Suprapubic skin (tissue), 4 donors: Measurements from ENCODE around the gene ZNF394. TPM values are rescaled to one million over a fixed set of nuclear protein-coding genes. Genes with fewer than 3 reads are reported as not detected.
"Not testable (repeated sequence)": the region's sequence is repeated elsewhere in the genome, so short reads cannot be mapped to it uniquely, and the experiment has no call there.

Source experiments
- DNase-seq, 2 donors: peaks; one replicate each; pipeline ENCODE4 v3.0.0-alpha.2; 2019; ENCODE audit warnings: low spot score in 2 of 2
- H3K27ac ChIP-seq: fragments of 200-600 bp; sonication (generic); one replicate; pipeline ENCODE4 v1.5.1; 2019
- H3K27me3 ChIP-seq: fragments of 200-600 bp; sonication (generic); one replicate; pipeline ENCODE4 v1.5.1; 2019
- H3K36me3 ChIP-seq: fragments of 200-600 bp; sonication (generic); one replicate; pipeline ENCODE4 v1.5.1; 2019
- H3K4me1 ChIP-seq: fragments of 200-600 bp; sonication (generic); one replicate; pipeline ENCODE4 v1.5.1; 2019
- H3K4me3 ChIP-seq: fragments of 200-600 bp; sonication (generic); one replicate; pipeline ENCODE4 v1.5.1; 2019; ENCODE audit warnings: mild to moderate bottlenecking
- H3K9me3 ChIP-seq: fragments of 200-600 bp; sonication (generic); one replicate; pipeline ENCODE4 v1.5.1; 2019
- CTCF ChIP-seq, 2 donors: fragments of 200-600 bp in 1 of 2; fragments of 450-650 bp in 1 of 2; sonication (generic) in 1 of 2; IDR thresholded peaks; one replicate each; pipeline ENCODE4 v1.5.1; 2016 to 2019; ENCODE audit warnings: antibody characterized with exemption in 2 of 2, mild to moderate bottlenecking in 1 of 2, moderate library complexity in 1 of 2
- EP300 ChIP-seq: sonication (generic); formaldehyde crosslinking; IDR thresholded peaks from one replicate; pipeline ENCODE4 v1.6.1; 2017; ENCODE audit warnings: antibody characterized with exemption
- POLR2A ChIP-seq, 2 donors: fragments of 450-650 bp; IDR thresholded peaks; one replicate each; pipeline ENCODE4 v1.6.1; 2017; ENCODE audit warnings: antibody characterized with exemption in 2 of 2, mild to moderate bottlenecking in 2 of 2, moderate library complexity in 2 of 2
- POLR2AphosphoS5 ChIP-seq, 3 donors: sonication (generic); formaldehyde crosslinking; IDR thresholded peaks; one replicate each; pipeline ENCODE4 v1.6.1; 2017; ENCODE audit warnings: antibody characterized with exemption in 3 of 3
- WGBS: methylation state at CpG from one replicate; pipeline ENCODE4 v1.1.5; 2018; 5-methylcytosine and 5-hydroxymethylcytosine counted together
- total RNA-seq, 4 donors: library from RNA; depleted of rRNA; stranded (reverse); fragments of >200 nt; gene quantifications; one replicate each; pipeline ENCODE4 v1.1.0, GENCODE V29; 2016

The ZNF394 gene
- total RNA-seq, result 10 to 100 TPM; 39.4 to 63.2 (median 53.9) TPM

GRCh38 chr7:99499721-99500636 lies at the start of gene ZNF394:
Gene ZNF394, minus strand, starts transcription at chr7:99500281. Its CDS starts 188 bp downstream, at chr7:99500093.
- no peaks in the 10 kb centered on the region for H3K27me3 ChIP-seq
- DNase-seq, result peak; percentile 95 to 96
- H3K4me3 ChIP-seq, result peak within 1 kb of the TSS; percentile 94
- under 1% methylated on average over 45 of the region's 68 CpGs for WGBS
- H3K4me1 ChIP-seq, result peaks cover 26% of the 10 kb centered on the region
- TF ChIP-seq EP300 (no peak), POLR2A (IDR thresholded peaks at IDR 0.05) (peak; percentile 74 to 76), CTCF (IDR thresholded peaks at IDR 0.05) (no peak), POLR2AphosphoS5 (IDR thresholded peaks at IDR 0.05) (peak; percentile 43 to 77 (median 76))
- peak within 1 kb of the TSS; percentile 98 for H3K27ac ChIP-seq
- H3K36me3 ChIP-seq, result peaks cover 19% of the 10 kb centered on the region
- peaks cover 2% of the 10 kb centered on the region for H3K9me3 ChIP-seq

GRCh38 chr7:99549545-99549944 lies 49.5 kb upstream of the ZNF394 start:
- not testable (repeated sequence) for H3K27ac ChIP-seq
- 100% methylated on average over 2 of the region's 2 CpGs for WGBS
- peaks cover 14% of the 10 kb centered on the region for H3K36me3 ChIP-seq

GRCh38 chr7:99545308-99545707 lies 45.2 kb upstream of the ZNF394 start:
- WGBS, result 95% methylated on average over 5 of the region's 5 CpGs
- H3K27me3 ChIP-seq, H3K4me1 ChIP-seq, H3K27ac ChIP-seq, H3K9me3 ChIP-seq, H3K4me3 ChIP-seq: not testable (repeated sequence)
- peaks cover 11% of the 10 kb centered on the region for H3K36me3 ChIP-seq
- peak in 1 of 2 donors; percentile 43 for DNase-seq

More at GRCh38 chr7:99549545-99549944, 49.5 kb upstream of the ZNF394 start:
- DNase-seq, H3K9me3 ChIP-seq, H3K27me3 ChIP-seq, H3K4me3 ChIP-seq: not testable (repeated sequence)
- H3K4me1 ChIP-seq, result peaks cover 18% of the 10 kb centered on the region

DNA sequence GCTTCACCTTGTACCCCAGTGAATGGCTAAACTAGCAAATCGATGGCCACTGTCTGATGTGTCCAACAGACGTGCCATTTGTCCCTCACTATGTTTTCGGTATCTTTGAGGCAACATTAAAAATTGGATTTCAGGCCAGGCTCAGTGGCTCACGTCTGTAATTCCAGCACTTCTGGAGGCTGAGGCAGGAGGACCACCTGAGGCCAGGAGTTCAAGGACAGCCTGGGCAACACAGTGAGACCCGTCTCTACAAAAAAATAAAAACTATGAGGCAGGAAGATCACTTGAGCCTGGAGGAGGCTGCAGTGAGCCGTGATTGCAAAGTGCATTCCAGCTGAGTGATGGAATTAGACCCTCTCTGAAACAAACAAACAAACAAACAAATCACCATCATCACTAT lies 43.8 kb upstream of the ZNF394 start:
- DNase-seq, result peak in 1 of 2 donors; percentile 7
- WGBS, result 95% methylated on average over 6 of the region's 6 CpGs
- Histone ChIP-seq H3K27ac (no peak overlapping the region), H3K4me3 (no peak overlapping the region), H3K9me3 (peaks cover 13% of the 10 kb centered on the region), H3K4me1 (no peaks in the 10 kb centered on the region), H3K36me3 (peaks cover 11% of the 10 kb centered on the region), H3K27me3 (no peaks in the 10 kb centered on the region)
- TF ChIP-seq CTCF (IDR thresholded peaks at IDR 0.05) (no peak), EP300 (no peak), POLR2AphosphoS5 (IDR thresholded peaks at IDR 0.05) (no peak), POLR2A (IDR thresholded peaks at IDR 0.05) (no peak)

- DNase-seq, result peak in 1 of 2 donors; percentile 71
- H3K27ac ChIP-seq, result no peak overlapping the region
- peaks cover 17% of the 10 kb centered on the region for H3K9me3 ChIP-seq
- TF ChIP-seq POLR2A (IDR thresholded peaks at IDR 0.05) (no peak), EP300 (no peak), CTCF (IDR thresholded peaks at IDR 0.05) (no peak), POLR2AphosphoS5 (IDR thresholded peaks at IDR 0.05) (no peak)
- peaks cover 7% of the 10 kb centered on the region for H3K36me3 ChIP-seq
- 93% methylated on average over 16 of the region's 34 CpGs for WGBS
- H3K4me1 ChIP-seq, result no peaks in the 10 kb centered on the region
- H3K27me3 ChIP-seq, result no peaks in the 10 kb centered on the region
- H3K4me3 ChIP-seq, result no peak overlapping the region
Observed at GRCh38 chr7:99543081-99543671, 43.1 kb upstream of the ZNF394 start.

DNA sequence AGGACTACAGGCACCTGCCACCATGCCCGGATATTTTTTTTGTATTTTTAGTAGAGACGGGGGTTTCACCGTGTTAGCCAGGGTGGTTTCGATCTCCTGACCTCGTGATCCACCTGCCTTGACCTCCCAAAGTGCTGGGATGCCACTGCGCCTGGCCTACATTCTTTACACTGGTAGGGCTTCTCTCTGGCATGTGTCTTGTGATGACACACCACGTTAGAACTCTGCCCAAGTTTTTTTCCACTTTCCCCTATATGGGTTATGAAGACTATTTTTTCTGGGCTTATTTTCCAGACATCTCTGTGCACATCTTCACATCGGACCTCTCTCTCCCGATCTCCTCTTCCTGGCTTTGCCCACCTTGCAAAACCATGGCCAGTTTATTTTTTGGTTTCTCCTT lies 41.1 kb upstream of the ZNF394 start:
- Histone ChIP-seq H3K36me3 (no peaks in the 10 kb centered on the region), H3K27ac (no peak overlapping the region), H3K9me3 (peaks cover 17% of the 10 kb centered on the region), H3K4me3 (no peak overlapping the region), H3K4me1 (no peaks in the 10 kb centered on the region), H3K27me3 (no peaks in the 10 kb centered on the region)
- TF ChIP-seq EP300 (no peak), CTCF (IDR thresholded peaks at IDR 0.05) (no peak), POLR2AphosphoS5 (IDR thresholded peaks at IDR 0.05) (no peak), POLR2A (IDR thresholded peaks at IDR 0.05) (no peak)
- 93% methylated on average over 9 of the region's 9 CpGs for WGBS
- peak in 1 of 2 donors; percentile 18 for DNase-seq
